ENCODE data around the gene WFS1.
A peak's percentile ranks its signal among the peaks of the same experiment; 100 is the strongest.

Gene WFS1

GRCh38 chr4:6245246-6246169 lies 24.1 kb upstream of the WFS1 start:
- no peak for TF ChIP-seq REST (IDR thresholded peaks at IDR 0.05; ENCODE audit: low read depth)
- no peak for TF ChIP-seq FOXM1 (IDR thresholded peaks at IDR 0.05; ENCODE audit: borderline replicate concordance, low read depth)
- TF ChIP-seq NFIC (IDR thresholded peaks at IDR 0.05), result no peak
- no peak for TF ChIP-seq RAD21 (IDR thresholded peaks at IDR 0.05; ENCODE audit: low read depth)
- no peak for TF ChIP-seq ZBTB7A (IDR thresholded peaks at IDR 0.05; ENCODE audit: low read depth)
- no peak for TF ChIP-seq YY1 (IDR thresholded peaks at IDR 0.05; ENCODE audit: low read depth)
- TF ChIP-seq USF1 (IDR thresholded peaks at IDR 0.05), result no peak
- no peak for TF ChIP-seq TAF1 (IDR thresholded peaks at IDR 0.05; ENCODE audit: low read depth)

- TF ChIP-seq TAF1 (IDR thresholded peaks at IDR 0.05; ENCODE audit: low read depth) (no peak), EGR1 (IDR thresholded peaks at IDR 0.05) (no peak), MAX (IDR thresholded peaks at IDR 0.05) (no peak)
Observed at GRCh38 chr4:6246170-6246634, 23.4 kb upstream of the WFS1 start.

- no peak for TF ChIP-seq CEBPB (IDR thresholded peaks at IDR 0.05)
- no peak for TF ChIP-seq ZBTB7A (IDR thresholded peaks at IDR 0.05; ENCODE audit: low read depth)
- no peak for TF ChIP-seq RAD21 (IDR thresholded peaks at IDR 0.05; ENCODE audit: low read depth)
- TF ChIP-seq FOXM1 (IDR thresholded peaks at IDR 0.05; ENCODE audit: borderline replicate concordance, low read depth), result no peak
- no peak for TF ChIP-seq TEAD4 (IDR thresholded peaks at IDR 0.05)
- no peak for TF ChIP-seq CREB1 (IDR thresholded peaks at IDR 0.05; ENCODE audit: low read depth)
- no peak for TF ChIP-seq EP300 (IDR thresholded peaks at IDR 0.05; ENCODE audit: borderline replicate concordance)
Observed at GRCh38 chr4:6248394-6248793, 21.3 kb upstream of the WFS1 start.

- peak; percentile 78 for TF ChIP-seq RAD21 (IDR thresholded peaks at IDR 0.05; ENCODE audit: low read depth)
- TF ChIP-seq CREB1 (IDR thresholded peaks at IDR 0.05; ENCODE audit: low read depth), result no peak
Observed at GRCh38 chr4:6250235-6250983, 19.2 kb upstream of the WFS1 start.

- TF ChIP-seq MAX (IDR thresholded peaks at IDR 0.05) (no peak), TEAD4 (IDR thresholded peaks at IDR 0.05) (no peak), CREB1 (IDR thresholded peaks at IDR 0.05; ENCODE audit: low read depth) (no peak), FOXM1 (IDR thresholded peaks at IDR 0.05; ENCODE audit: borderline replicate concordance, low read depth) (no peak), USF1 (IDR thresholded peaks at IDR 0.05) (no peak), ZBTB7A (IDR thresholded peaks at IDR 0.05; ENCODE audit: low read depth) (no peak), REST (IDR thresholded peaks at IDR 0.05; ENCODE audit: low read depth) (no peak), EGR1 (IDR thresholded peaks at IDR 0.05) (no peak), CEBPB (IDR thresholded peaks at IDR 0.05) (no peak), TAF1 (IDR thresholded peaks at IDR 0.05; ENCODE audit: low read depth) (no peak), EP300 (IDR thresholded peaks at IDR 0.05; ENCODE audit: borderline replicate concordance) (no peak), RAD21 (IDR thresholded peaks at IDR 0.05; ENCODE audit: low read depth) (no peak), TCF12 (IDR thresholded peaks at IDR 0.05; ENCODE audit: low read depth) (no peak), YY1 (IDR thresholded peaks at IDR 0.05; ENCODE audit: low read depth) (no peak), NFIC (IDR thresholded peaks at IDR 0.05) (no peak)
Observed at GRCh38 chr4:6250984-6251295, 18.7 kb upstream of the WFS1 start.

- TF ChIP-seq EP300 (IDR thresholded peaks at IDR 0.05; ENCODE audit: borderline replicate concordance) (no peak), EGR1 (IDR thresholded peaks at IDR 0.05) (no peak), REST (IDR thresholded peaks at IDR 0.05; ENCODE audit: low read depth) (no peak), RAD21 (IDR thresholded peaks at IDR 0.05; ENCODE audit: low read depth) (no peak), CREB1 (IDR thresholded peaks at IDR 0.05; ENCODE audit: low read depth) (no peak), ZBTB7A (IDR thresholded peaks at IDR 0.05; ENCODE audit: low read depth) (no peak), YY1 (IDR thresholded peaks at IDR 0.05; ENCODE audit: low read depth) (no peak), USF1 (IDR thresholded peaks at IDR 0.05) (no peak), FOXM1 (IDR thresholded peaks at IDR 0.05; ENCODE audit: borderline replicate concordance, low read depth) (no peak), TAF1 (IDR thresholded peaks at IDR 0.05; ENCODE audit: low read depth) (no peak), TCF12 (IDR thresholded peaks at IDR 0.05; ENCODE audit: low read depth) (no peak), NFIC (IDR thresholded peaks at IDR 0.05) (no peak), CEBPB (IDR thresholded peaks at IDR 0.05) (no peak), TEAD4 (IDR thresholded peaks at IDR 0.05) (no peak), MAX (IDR thresholded peaks at IDR 0.05) (no peak)
Observed at GRCh38 chr4:6251365-6251764, 18.3 kb upstream of the WFS1 start.
